Measurements from ENCODE around the gene LRP6.
"Not testable (repeated sequence)": the region's sequence is repeated elsewhere in the genome, so short reads cannot be mapped to it uniquely, and the experiment has no call there.

Gene LRP6

DNA sequence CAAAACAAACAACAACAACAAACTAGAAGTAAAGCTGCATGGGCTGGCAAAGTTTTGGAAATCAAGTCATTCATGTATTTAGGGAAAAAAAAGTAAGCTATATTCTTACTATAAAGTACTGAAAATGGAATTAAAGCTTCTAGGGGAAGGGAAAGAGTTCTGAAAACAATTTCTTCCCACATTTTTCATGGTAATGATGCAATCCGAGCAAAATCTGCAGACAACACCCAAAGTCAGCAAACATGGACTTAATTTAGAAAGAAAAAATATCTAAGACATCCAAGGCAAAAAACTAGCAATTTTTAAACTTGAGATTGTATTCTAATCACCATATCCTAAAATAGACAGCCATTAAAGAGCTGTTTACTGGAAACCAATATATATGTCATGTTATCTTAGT, 86.3 kb downstream of the LRP6 start:
- DNase-seq (ENCODE audit: low read depth), result no peak

GRCh38 chr12:12180136-12180535, 86.7 kb downstream of the LRP6 start:
- DNase-seq (ENCODE audit: low read depth), result no peak

DNA sequence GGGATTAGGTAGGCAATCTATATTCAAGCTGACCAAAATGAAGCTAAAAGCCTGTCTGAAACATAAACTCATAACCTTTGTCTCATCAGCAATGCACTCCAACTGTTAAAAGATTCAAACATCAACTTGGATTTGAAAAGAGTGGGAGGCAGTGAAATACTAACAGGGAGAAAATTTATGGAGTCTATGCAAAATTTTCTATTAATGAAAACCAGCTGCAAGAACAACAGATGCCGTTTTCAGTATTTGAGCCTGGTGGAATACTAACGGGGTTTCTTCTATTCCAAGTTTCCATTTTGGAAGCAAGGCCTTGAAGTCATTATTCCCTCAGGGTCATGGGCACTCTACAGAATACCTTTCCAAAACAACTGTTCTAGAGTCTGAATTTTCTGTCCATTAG, 88.3 kb downstream of the LRP6 start:
- no peak for DNase-seq (ENCODE audit: low read depth)

DNA sequence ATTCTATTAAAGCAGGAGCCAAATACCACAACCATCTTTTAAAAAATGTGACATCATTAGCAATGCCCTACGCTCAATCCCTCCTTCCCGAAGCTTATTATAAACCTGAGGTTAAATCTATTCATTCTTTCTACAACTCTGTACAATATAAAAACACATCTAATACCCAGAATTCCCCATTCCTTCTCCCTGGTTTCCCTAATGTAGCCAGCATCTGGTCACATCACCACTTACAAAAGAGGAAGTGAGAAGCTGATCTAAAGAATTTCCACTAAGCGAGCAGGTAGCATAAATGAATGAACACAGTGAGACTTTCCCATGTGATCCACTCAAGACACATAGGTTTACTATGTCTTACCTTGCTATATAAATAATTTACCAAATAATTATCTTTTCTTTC, 90.4 kb downstream of the LRP6 start:
- DNase-seq (ENCODE audit: low read depth), result no peak

- no peak for DNase-seq (ENCODE audit: low read depth)
Observed at GRCh38 chr12:12171991-12172511, 94.8 kb downstream of the LRP6 start.

- DNase-seq (ENCODE audit: low read depth), result no peak
Observed at GRCh38 chr12:12167847-12168246, 99.0 kb downstream of the LRP6 start.

- no peak for DNase-seq (ENCODE audit: low read depth)
Observed at GRCh38 chr12:12166751-12167150, 100.1 kb downstream of the LRP6 start.

- DNase-seq (ENCODE audit: low read depth), result no peak
Observed at GRCh38 chr12:12159988-12160387, 106.9 kb downstream of the LRP6 start.

GRCh38 chr12:12158858-12159257, 108.0 kb downstream of the LRP6 start:
- DNase-seq (ENCODE audit: low read depth), result no peak

GRCh38 chr12:12157424-12157823, 109.4 kb downstream of the LRP6 start:
- DNase-seq (ENCODE audit: low read depth), result no peak

DNA sequence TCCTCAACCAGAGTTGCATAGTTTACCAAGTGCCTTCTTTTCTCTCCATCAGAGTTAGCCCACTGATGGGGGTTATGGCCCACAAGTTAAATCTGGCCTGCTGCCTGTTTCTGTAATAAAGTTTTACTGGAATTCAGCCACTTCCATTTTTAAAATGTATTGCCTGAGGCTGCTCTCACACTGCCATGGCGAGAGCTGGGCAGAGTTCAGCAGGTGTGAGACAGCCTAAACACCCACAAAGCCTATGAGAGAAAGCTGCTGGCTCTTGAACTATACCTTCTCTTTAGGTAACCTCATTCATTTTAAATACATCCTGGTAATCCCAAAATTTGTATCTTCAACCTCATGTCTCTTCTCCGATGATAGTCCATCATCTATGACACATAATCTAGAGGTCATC, 110.0 kb downstream of the LRP6 start:
- no peak for DNase-seq (ENCODE audit: low read depth)

- no peak for DNase-seq (ENCODE audit: low read depth)
Observed at GRCh38 chr12:12156116-12156515, 110.7 kb downstream of the LRP6 start.

DNA sequence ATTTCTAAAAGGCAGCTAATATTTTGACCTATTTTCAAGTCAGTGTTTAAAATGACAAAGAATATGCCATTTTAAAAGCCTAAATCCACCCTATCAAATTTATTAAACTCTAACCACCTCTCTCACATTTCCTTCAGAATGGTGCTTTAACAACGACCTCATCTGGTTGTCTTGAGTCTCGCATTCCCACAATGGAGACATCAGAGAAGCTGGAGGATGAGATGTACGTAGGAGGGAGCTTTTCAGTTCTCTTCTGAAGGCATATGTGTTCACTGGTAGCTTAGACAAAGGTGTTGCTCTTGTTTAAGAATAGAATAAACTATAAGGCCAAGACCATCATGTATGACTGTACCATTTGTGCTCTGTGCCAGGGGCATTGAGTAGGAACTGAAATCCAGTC, 113.2 kb downstream of the LRP6 start:
- DNase-seq (ENCODE audit: low read depth), result no peak

DNA sequence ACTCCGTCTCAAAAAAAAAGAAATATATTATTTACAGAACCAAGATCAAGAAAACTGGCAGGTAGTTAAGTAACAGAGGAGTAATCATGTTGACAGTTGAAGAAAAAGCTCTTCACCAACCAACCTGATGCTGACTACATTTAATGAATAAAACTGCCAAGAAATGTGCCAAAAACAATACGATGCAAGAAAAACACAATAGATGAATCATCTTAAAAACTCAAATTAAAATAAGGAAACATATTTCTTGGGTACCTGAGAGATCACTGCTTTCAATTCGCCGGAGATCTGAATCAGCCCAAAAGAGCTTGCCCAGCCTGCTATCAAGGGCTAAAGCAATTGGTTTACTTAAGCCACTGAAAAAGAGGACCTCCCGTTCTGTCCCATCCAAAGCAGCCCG, 119.7 kb downstream of the LRP6 start:
- DNase-seq (ENCODE audit: low read depth), result no peak

GRCh38 chr12:12144531-12144930, 122.3 kb downstream of the LRP6 start:
- not testable (repeated sequence) for DNase-seq (ENCODE audit: low read depth)

DNA sequence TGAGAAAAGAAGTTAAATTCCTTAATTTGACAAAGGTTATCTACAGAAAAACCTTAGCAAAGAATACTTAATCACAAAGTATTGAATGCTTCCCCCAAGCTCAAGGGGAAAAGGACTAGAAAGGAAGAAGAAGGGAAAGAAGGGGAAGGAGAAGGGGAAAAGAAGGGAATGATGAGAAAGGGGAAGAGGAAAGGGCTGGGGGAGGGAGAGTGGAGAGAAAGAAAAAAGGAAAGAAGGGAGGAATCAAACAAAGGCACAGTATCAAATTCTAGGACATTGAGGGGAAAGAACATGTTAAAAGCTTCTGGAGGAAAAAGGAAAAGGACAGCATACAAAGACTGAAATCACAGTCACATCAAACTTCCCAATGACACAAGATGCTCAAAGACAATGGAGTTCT, 125.8 kb downstream of the LRP6 start:
- DNase-seq (ENCODE audit: low read depth), result no peak

DNA sequence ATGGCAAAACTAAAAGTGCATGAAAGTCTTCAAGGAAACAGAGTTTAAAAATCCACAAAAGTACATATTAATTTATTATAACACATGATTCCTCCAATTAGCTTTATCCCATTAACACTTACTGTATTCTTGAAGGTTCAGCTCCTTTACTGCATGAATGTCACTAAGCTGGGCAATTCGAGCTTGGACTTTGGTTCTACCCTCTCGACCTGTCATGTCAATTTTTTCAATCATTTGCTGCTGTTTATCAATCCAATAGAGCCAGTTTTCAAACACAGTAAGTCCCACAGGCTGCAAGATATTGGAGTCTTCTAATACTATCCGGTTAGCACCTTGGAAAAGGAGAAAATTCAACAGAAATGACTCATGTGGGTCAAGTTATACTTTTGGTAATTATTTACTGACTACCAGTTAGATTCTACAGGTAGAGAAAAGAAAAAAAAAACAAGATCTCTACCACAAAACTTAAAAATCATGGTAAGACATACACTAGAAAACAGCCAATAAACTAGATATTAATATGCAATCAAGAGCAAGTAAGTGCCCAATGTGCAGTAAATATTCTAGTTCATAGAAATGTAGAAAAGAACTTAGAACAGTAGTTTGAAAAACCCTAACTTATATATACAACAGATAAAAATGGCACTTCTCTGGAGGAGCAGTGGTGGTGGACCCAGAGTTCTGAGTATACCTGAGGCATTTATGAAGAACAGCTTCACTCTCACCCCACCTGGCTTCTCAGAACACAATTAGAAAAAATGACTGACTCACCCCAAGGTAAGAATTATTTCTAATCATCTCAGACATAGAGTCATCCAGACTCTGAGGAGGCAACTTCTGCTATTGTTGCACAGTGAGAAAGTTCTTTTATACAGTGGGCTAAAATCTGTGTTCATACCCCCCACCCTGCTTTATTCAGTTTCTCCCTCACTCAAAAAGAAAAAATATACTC, 128.4 kb downstream of the LRP6 start:
- DNase-seq (ENCODE audit: low read depth), result no peak

DNA sequence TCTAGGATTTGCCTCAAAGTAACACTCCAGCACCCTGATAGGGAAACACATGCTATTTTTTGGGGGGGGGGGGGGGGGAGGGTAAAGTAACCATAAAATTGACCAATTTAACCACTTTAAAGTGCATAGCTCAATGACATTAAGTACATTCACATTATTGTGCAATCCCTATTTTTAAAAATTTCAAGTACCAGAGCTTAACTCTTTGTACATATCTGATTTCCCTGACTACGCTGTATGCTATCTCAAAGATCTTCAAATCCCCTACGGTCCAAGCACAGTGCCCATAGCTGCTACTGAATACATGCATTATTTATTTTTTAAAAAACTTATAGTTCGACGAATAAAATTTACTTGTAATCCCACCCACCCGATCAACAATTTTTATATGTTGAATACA, 133.1 kb downstream of the LRP6 start:
- no peak for DNase-seq (ENCODE audit: low read depth)

GRCh38 chr12:12133259-12133658, 133.6 kb downstream of the LRP6 start:
- DNase-seq (ENCODE audit: low read depth), result no peak

DNA sequence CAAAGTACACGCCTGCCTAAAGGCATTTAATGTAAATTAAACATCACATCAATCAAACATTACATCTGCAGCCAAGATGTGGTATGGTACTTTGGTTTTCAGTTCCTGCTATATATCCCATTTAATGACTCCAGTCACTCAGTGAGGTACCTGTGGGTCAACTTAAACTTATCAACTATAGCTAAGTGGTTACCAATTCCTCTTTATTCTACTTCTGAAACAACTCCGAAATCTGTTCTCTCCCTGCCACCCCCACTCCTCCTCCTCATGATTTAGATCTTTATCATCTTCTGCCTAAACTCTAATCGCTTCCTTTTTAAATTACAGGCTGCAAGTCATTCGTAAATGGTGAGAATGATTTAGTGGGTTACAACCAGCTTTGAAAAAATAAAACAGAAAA, 138.2 kb downstream of the LRP6 start:
- no peak for DNase-seq (ENCODE audit: low read depth)

GRCh38 chr12:12127304-12127703, 139.5 kb downstream of the LRP6 start:
- no peak for DNase-seq (ENCODE audit: low read depth)

GRCh38 chr12:12126551-12126950, 140.3 kb downstream of the LRP6 start:
- DNase-seq (ENCODE audit: low read depth), result no peak

DNA sequence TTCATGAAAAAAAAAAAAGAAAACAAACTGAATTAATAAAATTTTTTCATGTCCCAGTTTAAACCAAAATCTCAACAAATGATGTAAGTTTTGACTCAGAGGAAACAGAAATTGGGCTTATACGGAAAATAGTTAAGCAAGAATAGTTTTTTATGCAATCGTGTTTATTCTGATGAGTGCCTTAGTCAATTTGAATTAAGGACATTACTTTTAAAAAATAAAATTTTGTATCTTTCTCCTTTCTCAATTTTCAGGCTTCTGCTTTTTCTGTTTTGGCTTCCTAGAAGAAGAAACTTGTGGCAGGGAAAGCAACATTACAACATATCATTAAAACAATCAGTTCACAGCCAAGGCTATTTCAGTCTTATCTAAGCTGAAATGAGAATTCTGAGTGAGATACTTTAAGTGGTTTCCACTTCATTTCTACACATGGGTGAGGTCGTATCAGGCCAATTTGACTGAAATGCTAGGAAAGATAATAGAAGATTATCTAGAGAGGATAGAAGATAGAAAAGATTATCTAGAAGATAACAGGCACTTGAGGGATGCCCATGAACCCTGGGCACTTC, 143.7 kb downstream of the LRP6 start:
- no peak for DNase-seq (ENCODE audit: low read depth)
